Measurements from ENCODE around the gene ZNF423. TPM values are rescaled to one million over a fixed set of nuclear protein-coding genes. Genes with fewer than 3 reads are reported as not detected.

Gene ZNF423
- total RNA-seq, 1 experiment from 2014 or later, result not detected

GRCh38 chr16:49786926-49787557 is 68.9 kb downstream of the ZNF423 start:
- no peak for DNase-seq (ENCODE audit: low read depth)

DNA sequence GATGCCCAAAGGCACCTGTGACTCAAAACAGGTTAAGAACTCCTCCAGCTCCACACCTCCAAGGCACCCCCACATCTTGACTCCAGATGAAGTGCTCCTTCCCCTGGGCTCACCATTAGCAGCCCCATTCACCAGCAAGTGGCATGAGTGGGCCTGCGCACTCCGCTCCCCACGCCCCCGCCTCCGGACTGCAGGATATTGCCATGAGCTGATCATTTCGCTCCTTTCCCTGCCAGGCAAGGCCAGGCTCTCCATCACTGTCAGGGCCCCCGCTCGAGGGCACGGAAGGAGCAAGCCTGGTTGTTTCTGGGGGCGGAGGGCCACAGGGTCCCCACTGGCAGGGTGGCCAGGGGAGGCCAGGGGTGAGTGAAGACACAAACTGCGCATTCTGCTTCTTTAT is 69.9 kb downstream of the ZNF423 start:
- no peak for DNase-seq (ENCODE audit: low read depth)

DNA sequence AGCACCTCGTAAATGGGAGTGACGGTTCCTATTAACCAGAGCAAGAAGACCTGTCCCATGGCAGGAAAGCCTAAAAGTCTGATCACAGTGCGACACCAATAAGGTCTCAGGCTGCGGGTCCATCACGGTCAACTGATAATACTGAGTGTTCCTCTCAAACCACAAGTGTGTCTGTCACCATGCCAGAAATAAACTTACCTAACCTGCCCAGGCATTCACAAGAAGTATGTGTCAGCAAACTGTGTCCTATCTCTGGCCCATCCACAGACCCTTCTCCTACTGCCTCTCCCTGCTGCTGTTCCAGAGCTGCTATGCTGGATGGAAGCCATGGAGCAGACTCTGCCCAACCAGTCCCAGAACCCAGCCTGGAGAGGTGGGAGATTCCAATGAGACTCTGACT is 73.5 kb downstream of the ZNF423 start:
- no peak for DNase-seq (ENCODE audit: low read depth)

DNA sequence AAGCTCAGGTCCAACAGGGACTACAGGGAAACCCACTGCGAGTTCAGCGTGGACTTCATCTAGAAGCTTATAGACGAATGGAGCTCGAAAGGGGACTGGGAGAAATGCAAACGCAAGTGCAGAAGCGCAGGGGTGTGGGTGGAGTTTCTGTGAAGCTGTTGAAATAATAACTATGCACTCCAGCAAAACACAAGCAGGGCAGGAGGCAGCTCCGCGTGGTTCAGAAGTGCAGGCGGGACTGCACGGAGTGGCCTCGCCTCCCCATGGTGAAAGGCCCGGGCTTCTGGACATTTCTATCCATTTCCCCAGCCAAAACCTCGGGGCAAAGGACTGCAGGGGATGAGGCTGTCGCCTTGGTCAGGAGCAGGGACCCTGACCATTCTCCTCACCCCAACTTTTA is 74.5 kb downstream of the ZNF423 start:
- no peak for DNase-seq (ENCODE audit: low read depth)

DNA sequence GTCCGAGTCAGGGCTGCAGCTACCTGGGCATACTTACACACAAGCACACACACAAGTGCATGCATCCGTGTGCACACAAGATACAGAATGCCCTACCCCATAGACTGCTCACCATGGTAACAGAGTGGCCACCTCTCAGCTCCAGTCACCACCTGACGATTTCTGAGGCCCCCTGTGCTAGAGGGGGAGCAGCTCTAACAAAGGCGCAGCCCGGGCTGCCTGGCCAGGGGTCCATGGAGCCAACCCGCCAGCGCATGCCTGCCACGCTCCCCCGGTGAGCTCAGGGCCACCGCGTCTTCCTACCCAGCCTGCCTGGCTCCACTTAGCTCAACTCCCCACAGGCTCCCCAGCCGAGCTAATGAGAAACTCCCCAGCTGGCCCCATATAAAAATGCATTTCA is 75.5 kb downstream of the ZNF423 start:
- DNase-seq (ENCODE audit: low read depth), result no peak

- DNase-seq (ENCODE audit: low read depth), result no peak
Measured at GRCh38 chr16:49779979-49780378, 75.9 kb downstream of the ZNF423 start.

DNA sequence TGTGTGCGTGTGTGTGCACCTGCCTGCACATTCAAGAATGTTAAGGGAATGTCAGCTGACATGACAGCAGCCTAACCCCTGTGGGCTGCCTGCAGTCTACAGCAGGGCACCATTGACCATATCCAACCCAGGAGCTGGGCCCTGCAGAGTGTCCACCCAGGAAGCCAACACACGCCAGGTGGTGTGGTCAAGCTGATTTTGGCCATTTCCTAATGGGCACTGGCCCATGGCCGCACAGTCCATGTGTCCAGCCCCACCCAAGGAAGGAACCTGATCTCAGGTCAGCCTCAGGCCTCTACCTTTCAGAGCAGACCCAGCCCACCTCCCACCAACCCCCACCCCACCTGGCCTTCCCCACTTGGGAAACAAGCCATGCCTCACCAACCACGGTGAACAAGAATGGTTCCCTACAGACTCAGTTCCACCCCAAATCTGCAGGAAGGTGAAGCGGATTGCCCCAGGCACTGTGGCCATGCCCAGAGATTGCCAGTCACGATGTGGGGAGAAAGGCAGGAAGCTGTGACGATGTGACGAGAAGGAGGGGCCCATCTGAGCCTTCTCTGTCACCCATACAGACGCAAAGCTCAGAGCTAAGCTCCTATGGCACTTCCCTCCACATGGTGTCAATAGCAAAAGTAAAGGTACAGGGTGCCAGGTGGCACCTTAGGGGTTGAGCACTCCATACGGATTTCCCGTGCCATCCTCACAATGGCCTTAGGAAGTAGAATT is 77.5 kb downstream of the ZNF423 start:
- DNase-seq (ENCODE audit: low read depth), result no peak

DNA sequence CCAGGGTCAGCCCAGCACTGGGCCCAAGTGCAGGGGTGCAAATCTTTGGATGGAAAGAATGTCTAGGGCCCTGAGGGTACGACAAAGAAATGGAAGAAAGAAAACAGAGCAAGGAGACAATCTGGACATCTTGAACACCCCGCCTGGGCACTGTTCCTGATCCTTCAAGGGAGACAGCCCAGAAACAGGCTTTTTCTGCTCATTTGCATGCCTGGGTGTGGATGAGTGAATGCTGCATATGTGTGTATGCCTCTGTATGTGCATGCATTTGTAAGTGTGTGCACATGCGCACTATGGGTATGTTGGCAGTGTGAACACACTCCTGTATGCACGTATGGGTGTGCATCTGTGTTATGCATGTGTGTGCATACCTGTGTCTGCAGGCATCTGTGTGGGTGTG is 79.2 kb downstream of the ZNF423 start:
- DNase-seq (ENCODE audit: low read depth), result no peak

- DNase-seq (ENCODE audit: low read depth), result no peak
Measured at GRCh38 chr16:49776085-49776595, 79.8 kb downstream of the ZNF423 start.

DNA sequence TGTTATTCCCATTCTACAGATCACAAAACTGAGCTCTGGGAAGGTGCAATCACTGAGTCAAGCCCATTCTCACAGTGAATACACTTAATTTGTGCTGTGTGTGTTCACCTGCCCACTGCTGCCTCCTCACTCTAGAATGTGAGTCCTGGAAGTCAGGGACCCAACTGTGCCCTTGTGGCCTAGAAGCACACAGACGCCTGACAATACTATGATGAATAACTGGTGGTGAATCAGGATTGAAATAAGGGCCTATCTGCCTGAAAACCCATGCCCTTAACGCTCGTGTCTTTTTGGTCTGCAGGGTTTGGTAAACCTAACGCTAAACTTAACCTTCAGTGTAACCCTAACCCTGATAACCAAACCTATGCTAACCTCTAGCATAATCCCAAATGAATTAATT is 80.3 kb downstream of the ZNF423 start:
- DNase-seq (ENCODE audit: low read depth), result no peak

- no peak for DNase-seq (ENCODE audit: low read depth)
Measured at GRCh38 chr16:49775018-49775417, 80.9 kb downstream of the ZNF423 start.

DNA sequence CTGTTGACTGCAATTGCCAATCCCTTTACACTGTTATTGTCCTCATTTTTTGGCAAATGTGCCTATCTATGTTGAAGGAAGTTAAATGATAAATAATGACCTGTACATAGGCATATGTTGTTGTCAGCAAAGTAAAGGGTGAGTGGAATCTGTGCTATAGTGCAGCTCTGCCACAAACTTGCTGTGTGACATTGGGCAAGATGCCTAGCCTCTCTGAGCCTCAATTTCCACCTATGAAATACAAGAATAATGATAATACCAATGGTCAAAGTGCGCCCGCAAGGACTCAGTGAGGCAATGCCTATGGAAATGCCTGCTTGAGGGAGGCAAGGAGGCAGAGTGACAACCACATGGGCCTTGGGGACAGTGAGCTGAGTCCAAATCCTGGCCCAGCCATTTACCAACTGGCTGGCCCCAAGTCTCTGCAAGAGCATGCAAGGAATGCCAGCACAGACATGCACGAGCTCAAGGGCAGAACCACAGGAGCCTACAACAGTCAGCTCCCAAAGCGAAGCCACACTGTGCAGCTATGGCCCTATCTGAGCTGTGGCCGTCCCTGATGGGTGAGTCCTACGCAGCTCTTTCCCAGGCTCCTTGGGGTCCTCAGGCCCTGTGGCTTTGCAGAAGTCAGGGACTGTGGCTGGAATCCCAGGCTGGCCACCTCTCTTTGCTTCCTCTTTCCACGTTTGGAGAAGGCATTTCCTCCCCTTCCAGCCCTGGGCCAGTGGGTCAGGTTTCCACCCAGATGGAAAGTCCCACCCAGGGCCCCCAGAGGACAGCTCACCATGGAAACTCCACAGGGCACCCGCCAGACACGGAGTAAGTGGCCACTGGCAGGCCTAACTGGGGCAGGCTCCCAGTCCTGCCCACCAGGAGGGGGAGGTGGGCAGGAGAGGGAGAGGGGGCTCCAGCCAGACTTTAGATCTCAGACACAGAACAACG is 82.1 kb downstream of the ZNF423 start:
- no peak for DNase-seq (ENCODE audit: low read depth)

GRCh38 chr16:49767998-49768397 is 87.9 kb downstream of the ZNF423 start:
- DNase-seq (ENCODE audit: low read depth), result no peak

GRCh38 chr16:49767414-49767813 is 88.5 kb downstream of the ZNF423 start:
- no peak for DNase-seq (ENCODE audit: low read depth)

DNA sequence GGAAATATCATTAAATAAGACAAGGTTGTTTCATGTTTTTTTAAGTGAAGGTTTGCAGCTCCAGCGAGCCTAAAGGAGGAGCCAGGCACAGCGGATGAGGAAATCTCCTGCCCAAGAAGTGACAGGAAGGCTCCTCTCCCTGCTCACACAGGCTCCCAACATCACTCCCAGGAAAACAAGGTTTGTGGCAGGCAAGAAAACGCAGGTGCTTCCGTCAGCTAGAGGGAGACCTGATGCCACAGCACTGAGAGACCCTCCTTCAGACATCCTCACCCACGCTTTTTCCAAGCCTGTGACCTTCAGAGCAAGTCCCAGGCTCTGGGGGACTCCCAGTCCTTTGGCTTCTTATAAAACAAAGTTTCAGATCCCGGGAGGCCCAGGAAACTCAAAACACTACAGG is 89.7 kb downstream of the ZNF423 start:
- DNase-seq (ENCODE audit: low read depth), result no peak

- no peak for DNase-seq (ENCODE audit: low read depth)
Measured at GRCh38 chr16:49763826-49764225, 92.1 kb downstream of the ZNF423 start.

GRCh38 chr16:49760815-49761214 is 95.1 kb downstream of the ZNF423 start:
- DNase-seq (ENCODE audit: low read depth), result no peak

DNA sequence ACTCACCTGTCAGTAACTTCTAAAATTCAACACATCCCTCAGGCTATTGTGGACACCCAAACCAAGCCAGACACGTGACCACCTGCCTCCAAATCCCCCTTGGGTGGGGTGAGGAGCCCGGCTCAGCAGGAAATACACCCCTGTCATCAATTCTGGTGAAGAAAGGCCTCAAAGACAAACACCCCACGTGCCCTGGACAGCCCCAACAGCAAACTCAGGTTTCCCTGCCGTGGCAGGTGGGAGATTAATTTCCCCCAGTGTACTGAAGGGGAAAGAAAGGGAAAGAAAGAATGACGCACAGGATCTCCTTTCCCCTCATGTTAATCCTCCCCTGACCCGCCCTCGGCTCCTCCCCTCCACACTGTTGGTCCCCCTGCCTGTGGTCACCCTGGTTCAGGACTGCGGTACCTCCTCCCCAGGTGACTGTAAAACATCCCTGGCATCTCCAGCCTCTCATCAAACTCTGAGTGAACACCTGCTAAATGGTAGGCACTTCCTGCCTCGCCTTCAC is 98.3 kb downstream of the ZNF423 start:
- no peak for DNase-seq (ENCODE audit: low read depth)

DNA sequence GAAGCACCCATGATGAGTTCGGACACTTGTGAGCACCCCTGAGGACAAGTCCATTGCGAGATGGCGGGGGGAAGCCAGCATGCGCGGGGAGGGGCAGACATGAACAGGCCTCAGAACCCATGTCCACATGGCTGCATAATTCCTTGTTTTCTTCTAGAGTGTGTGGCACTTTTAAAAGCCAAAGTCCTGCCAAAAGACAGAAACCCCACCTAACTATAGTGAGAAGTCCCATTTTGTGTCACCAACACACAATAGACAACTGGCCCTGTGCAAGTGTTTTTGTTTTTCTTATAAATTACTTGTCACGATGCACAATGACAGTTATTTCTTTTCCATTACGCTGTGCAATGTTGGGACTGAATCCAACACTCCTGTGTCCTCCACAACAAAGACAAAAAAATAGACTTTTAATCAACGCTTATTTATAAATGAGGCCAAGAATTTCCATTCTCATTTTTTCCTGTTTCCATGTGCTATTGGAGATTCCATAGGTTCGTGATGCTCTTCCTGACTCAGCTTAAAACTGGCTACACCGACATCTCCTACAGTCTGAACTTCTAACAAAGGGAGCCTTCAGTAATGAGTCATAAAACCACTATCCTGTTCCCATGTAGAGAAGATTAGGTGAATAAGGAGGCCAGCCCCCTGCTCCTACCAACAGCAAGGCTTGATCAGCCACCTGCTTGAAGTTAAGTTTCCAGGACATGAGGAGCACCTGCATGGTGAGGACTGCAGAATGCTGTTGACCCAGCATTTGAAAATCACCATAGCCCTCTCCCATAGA is 98.9 kb downstream of the ZNF423 start:
- peak; percentile 58 for DNase-seq (ENCODE audit: low read depth)

- no peak for DNase-seq (ENCODE audit: low read depth)
Measured at GRCh38 chr16:49755716-49756505, 100.0 kb downstream of the ZNF423 start.
